Hepatic stellate cell (primary cell): ENCODE results near the gene ZSWIM3.
A peak's percentile ranks its signal among the peaks of the same experiment; 100 is the strongest.

Experiments used
- DNase-seq: peaks from one replicate; pipeline ENCODE4 v3.0.0; 2011; ENCODE audit warnings: low spot score

Gene ZSWIM3

DNA sequence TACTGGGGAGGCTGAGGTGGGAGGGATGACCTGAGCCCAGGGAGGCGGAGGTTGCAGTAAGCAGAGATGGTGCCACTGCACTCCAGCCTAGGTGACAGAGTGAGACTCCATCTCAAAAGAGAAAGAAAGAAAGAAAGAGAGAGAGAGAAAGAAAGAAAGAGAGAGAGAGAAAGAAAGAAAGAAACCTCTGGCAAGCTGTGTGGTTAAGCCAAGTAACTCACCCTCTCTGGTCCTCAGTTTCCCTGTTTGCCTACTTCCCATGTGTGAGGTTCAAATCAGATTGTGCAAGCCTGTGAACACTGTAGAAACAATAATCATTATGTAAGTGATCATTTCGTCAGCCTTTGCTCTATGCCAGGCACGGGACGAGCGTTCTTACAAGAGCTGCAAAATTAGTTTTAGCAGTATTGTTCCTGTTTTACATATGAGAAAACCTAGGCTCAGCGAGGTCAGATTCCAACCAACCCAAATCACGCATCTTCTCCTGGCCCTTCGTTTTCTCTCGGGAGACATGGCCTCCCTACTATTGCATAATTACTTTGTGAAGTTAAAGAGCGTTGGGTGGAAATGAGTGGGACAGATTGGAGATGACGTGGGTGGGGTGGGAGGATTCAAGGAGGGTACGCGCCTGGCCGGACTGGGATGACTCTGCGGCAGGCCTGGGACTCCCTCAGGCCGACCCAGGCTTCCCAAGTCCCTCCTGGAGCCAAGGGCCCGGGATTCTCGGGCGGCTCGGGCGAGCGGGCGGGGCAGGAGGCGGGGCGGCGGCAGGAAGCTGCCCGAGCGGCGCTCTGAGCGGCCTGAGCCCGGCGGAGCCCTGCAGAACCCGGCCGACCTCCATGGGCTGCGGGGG lies 24.2 kb upstream of the ZSWIM3 start, which contains the start of gene SNX21:
Gene SNX21 (plus strand): TSS at position 770 of the 853 bp plus-strand sequence. CDS start 121 bp downstream, outside the sequence.
- DNase-seq, result peak; percentile 90

DNA sequence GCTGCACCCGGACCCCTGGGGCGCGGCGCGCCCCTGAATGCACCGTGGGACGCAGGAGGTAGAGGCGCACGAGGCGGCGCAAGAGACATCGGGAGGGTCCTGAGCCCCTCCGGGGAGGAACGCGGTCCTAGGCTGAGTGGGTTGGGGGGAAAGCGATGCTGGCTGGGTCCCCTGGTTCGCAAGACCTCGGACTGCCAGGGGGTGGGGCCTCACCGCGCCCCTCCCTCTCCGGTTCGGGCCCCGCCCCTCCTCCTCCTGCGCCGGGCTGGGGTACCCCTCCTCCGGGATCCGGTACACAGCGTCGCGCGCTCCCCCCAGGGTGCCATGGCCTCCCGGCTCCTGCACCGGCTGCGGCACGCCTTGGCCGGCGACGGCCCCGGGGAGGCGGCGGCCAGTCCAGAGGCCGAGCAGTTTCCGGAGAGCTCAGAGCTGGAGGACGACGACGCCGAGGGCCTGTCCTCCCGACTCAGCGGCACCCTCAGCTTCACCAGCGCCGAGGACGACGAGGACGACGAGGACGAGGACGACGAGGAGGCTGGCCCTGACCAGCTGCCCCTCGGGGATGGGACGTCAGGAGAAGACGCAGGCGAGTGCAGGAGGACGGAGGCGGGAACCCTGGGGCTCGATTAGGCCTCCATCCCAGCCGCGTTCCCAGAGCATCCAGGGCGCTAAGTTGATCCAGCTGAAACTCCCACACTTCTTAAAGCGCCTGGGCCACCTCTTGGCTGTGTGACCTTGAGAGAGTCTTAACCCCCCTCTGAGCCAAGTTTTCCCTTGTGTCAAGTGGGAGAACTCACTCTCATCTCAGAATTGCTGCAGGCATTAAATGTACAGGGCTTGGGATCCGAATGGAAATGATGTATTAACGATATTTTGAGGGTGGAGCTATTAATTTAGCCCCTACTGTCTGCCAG lies 23.3 kb upstream of the ZSWIM3 start:
- peak; percentile 76 for DNase-seq

DNA sequence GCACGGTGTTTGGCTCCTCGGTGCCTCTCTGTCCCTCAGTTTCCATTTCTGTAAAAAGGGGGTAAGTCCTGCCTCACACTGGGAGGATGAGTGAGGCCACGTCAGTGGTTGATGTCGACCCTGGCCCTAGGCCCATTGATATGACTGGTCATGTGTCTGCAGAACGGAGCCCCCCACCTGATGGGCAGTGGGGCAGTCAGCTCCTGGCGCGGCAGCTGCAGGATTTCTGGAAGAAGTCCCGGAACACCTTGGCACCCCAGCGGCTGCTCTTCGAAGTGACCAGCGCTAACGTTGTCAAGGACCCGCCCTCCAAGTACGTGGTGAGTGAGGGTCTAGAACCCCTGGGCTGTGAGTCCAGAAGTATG lies 22.6 kb upstream of the ZSWIM3 start:
- no peak for DNase-seq

DNA sequence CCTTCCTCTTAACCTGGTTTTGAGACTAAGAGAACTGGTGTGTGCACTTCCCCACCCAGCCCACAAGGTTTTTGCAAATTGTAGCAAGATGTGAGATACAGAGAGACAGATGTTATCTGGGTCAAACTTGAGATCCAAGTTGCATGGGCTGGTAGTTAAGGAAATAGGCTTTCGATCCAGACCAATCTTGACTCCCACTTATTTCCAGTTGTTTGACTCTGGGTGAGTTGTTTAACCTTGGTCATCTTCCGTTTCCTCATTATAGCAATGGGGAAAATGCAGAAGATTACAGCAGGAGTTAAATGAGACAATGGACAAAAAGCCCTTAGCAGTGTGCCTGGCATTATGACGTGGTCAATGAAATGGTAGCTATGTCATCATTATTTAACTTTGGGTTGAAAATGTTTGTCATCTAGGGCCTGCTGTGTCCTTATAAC lies 22.1 kb upstream of the ZSWIM3 start:
- no peak for DNase-seq

DNA sequence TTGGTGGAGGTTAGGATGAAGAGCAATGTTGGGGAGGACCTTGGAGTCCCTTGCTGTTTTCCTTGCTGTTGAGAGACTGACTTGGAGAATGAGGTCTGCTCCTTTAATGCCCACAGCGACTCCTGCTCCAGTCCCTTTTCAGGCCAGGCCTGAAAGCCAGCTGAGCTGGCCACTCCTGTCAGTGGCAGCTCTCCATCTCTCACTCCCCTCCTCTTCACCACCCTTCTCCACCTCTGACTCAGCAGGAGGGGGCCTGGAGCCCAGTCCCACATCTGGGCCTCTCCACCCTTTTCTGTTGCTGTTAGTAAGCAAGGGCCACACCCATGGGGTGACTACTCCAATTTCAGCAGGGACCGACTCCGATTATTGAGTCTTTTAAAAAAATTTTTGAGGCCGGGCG lies 21.6 kb upstream of the ZSWIM3 start:
- DNase-seq, result no peak

- no peak for DNase-seq
These were observed 20.6 kb upstream of the ZSWIM3 start for GRCh38 chr20:45836841-45837240.

- DNase-seq, result no peak
These were observed 16.7 kb upstream of the ZSWIM3 start for GRCh38 chr20:45840700-45841198.

- DNase-seq, result no peak
These were observed 15.8 kb upstream of the ZSWIM3 start for GRCh38 chr20:45841407-45842129.

DNA sequence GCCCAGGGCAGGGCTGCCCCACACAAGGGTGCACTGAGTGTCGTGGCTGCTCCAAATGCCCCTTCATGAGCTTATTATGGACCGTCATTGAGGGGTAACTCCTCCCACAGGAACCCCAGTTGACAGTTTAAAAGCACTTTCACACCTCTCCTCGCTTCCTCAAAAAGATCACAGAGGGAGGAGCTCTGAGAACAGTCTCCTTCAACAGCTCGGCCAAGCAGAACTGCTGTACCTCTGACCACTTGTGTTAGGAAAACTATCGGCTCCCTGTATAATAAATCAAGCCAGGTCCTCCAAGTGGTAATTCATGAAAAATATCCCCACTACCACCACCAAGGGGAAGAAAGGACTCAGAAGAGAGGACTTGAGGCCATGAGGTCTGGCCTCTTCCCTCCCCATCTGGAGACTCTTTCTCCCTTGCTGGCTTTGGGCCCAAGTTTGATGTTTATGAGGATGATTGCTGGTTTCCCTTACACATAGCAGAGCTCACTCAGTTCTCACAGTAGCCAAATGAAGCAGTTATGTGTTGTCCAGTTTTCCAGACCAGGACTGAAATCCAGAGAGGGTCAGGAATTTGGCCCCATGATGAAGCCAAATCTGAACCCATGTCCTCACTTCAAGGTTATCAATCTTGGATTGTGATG lies 15.1 kb upstream of the ZSWIM3 start:
- peak; percentile 32 for DNase-seq

GRCh38 chr20:45843506-45843905 lies 13.9 kb upstream of the ZSWIM3 start:
- DNase-seq, result no peak

DNA sequence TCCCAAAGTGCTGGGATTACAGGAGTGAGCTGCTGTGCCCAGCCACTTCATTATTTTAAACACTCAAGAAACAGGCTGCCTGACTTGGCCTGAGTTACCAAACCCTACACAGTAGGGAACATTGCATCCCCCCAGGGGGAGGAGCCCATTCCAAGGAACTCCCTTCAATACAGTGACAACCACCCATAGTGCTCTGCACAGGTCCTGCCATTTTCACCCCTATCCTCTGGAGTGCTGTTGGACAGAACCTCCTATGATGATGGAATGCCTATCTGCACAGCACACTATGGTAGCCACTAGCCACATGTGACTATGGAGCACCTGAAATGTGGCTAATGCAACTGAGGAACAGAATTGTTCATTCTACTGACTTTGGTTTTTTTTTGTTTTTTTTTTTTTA lies 12.0 kb upstream of the ZSWIM3 start:
- DNase-seq, result no peak

DNA sequence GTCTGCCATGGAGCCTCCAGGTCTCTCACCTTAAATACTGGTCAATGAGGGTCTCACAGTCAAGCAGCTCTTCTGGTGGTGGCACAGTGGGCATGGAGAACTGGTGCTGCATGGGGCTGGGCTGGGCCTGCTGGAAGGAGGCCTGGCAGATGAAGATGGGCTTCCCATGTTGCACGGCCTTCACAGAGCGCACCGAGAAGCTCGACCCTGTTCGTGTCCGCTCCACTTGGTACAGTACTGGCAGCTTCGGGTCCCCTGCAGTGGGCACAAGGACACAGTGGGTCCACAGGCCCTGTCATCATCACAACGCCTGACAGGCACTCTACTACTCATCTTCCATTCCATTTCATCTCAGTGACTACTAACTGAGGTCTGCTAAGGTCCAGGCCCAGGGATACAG lies 9.0 kb upstream of the ZSWIM3 start:
- no peak for DNase-seq

GRCh38 chr20:45848969-45849582 lies 8.3 kb upstream of the ZSWIM3 start:
- no peak for DNase-seq

DNA sequence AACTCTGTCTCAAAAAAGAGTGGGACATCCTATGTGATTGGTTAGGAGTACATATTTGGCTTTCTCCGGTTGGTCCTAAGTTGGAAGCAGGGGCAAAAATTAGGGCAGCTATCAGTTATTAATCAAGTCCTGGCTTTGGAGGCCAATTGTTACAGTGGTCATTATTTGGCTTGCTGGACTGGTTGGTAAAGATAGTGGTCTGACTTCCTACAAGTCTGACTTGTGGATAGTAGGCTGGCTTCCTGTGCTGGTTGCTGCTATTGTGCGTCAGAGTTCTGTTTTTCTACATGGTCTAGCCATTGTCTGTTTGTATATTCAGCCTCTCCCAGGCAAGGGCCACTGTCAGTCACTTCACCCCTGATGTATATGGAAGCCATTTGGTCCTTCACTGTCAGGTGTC lies 7.2 kb upstream of the ZSWIM3 start:
- no peak for DNase-seq

- DNase-seq, result no peak
These were observed 6.5 kb upstream of the ZSWIM3 start for GRCh38 chr20:45850926-45851325.

- no peak for DNase-seq
These were observed 5.9 kb upstream of the ZSWIM3 start for GRCh38 chr20:45851501-45851900.

GRCh38 chr20:45852326-45852725 lies 5.1 kb upstream of the ZSWIM3 start:
- DNase-seq, result no peak

- no peak for DNase-seq
These were observed 3.9 kb upstream of the ZSWIM3 start for GRCh38 chr20:45853484-45853883.

DNA sequence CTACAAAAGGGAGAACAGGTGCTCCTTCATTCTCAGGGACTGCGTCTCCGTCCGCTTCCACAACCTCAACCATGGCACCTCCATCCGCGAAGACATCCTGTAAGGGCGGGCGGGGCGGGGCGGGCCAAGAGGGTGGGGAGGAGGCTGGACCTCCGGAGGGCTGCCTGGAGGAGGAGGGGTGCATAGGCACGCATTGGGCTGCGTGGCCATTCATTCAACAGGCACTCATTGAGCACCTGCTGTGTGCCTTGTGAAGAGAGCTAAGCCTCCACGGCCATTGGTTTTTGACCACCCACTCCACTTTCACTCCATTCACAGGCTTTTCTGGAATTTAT lies 435 bp downstream of the ZSWIM3 start:
- peak; percentile 31 for DNase-seq

DNA sequence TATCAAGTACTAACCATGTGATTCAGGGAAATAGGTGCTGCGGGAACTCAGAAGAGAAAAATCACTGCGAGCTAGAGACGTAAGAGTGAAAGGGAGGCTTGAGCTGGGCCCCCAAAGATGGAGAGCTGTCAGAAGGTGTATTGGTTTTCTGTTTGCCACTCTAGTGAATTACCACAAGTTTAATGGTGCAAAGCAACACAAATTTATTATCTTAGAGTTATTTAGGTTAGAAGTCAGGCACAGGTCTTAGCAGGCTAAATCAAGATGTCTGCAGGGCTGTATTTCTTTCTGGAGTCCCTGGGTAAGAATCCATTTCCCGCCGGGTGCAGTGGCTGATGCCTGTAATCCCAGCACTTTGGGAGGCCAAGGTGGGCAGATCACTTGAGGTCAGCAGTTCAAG lies 2.5 kb downstream of the ZSWIM3 start:
- DNase-seq, result no peak

DNA sequence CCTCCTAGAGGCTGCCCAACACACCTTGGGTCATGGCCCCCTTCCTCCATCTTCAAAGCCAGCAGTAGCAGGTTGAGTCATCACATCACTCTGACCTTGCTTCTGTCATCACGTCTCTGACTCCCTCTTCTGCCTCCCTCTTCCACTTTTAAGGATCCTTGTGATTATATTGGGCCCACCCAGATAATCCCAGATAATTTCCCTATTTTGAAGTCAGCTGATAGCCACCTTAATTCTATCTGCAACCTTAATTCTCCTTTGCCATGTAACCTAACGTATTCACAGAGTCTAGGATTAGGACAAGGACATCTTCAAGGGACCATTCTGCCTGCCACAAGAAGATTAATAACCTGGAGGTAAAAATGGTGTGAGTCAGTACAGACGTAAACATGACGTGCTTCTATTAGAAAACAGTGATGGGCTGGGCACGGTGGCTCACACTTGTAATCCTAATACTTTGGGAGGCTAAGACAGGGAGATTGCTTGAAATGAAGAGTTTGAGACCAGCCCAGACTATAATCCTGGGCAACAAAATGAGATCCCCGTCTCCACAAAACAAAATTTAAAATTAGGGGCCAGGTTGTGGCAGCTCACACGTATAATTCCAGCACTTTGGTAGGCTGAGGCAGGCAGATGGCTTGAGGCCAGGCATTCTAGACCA lies 3.3 kb downstream of the ZSWIM3 start:
- no peak for DNase-seq
